Measurements from ENCODE around the gene SLC1A7.

Gene SLC1A7

DNA sequence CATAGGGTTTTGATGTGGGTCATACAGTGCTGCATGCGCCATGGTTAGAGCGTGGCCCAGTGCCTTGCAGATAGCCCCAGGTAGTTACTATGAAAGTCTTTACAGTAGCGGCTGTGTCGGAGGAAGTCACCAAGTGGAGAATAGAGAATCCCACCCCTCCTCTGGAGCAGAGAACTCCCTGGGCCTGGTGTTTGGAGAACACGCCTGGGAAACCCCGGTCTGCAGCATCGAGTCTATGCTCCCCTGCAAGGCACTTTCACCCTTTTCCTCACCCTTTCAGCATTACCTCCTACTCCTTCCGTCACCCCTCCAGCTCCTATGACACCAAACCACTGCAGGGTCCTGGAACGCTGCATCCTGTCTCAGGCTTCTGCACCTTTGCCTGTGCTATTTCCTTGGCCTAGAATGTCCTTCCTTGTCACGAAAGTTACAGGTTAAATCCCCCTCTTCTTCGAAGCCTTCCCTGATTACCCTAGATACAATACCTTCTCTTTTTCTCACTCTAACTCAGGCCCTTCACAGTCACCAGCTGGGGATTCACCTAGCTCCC, 2.7 kb upstream of the SLC1A7 start:
- CTCF ChIA-PET: no interaction called here
- DNase-seq (ENCODE audit: extremely low spot score): no peak
- POLR2A ChIA-PET: no interaction called here
- TF ChIP-seq, protein P1, sequence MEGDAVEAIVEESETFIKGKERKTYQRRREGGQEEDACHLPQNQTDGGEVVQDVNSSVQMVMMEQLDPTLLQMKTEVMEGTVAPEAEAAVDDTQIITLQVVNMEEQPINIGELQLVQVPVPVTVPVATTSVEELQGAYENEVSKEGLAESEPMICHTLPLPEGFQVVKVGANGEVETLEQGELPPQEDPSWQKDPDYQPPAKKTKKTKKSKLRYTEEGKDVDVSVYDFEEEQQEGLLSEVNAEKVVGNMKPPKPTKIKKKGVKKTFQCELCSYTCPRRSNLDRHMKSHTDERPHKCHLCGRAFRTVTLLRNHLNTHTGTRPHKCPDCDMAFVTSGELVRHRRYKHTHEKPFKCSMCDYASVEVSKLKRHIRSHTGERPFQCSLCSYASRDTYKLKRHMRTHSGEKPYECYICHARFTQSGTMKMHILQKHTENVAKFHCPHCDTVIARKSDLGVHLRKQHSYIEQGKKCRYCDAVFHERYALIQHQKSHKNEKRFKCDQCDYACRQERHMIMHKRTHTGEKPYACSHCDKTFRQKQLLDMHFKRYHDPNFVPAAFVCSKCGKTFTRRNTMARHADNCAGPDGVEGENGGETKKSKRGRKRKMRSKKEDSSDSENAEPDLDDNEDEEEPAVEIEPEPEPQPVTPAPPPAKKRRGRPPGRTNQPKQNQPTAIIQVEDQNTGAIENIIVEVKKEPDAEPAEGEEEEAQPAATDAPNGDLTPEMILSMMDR (IDR thresholded peaks at IDR 0.05; ENCODE audit: control extremely low read depth, extremely low read depth, low read depth, missing control alignments): no peak

DNA sequence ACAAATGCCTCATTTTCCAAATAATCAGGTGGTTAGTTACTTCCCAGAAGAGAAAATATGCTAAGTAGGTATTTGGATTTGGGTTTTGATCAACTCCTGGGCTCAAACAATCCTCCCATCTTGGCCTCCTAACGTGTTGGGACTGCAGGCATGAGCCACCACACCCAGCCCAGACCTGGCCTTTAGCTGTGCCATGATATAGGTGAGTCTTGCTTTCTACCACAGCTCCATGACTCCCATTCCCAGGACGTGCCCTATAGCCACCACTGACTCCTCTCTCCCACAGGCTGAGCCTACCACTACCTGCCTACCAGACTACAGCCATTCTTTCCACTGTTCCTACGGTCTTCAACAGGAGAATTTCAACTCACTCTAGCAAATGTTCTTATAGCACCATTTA, 1.8 kb upstream of the SLC1A7 start:
- CTCF ChIA-PET: interaction anchor here (1.5 kb wide), 1 partner anchor 26 kb away, joined by 3 read pairs; no protein-coding TSS in a partner anchor
- TF ChIP-seq, protein P1 (IDR thresholded peaks at IDR 0.05; ENCODE audit: control extremely low read depth, extremely low read depth, low read depth, missing control alignments): no peak
- DNase-seq (ENCODE audit: extremely low spot score): no peak
- POLR2A ChIA-PET: no interaction called here

DNA sequence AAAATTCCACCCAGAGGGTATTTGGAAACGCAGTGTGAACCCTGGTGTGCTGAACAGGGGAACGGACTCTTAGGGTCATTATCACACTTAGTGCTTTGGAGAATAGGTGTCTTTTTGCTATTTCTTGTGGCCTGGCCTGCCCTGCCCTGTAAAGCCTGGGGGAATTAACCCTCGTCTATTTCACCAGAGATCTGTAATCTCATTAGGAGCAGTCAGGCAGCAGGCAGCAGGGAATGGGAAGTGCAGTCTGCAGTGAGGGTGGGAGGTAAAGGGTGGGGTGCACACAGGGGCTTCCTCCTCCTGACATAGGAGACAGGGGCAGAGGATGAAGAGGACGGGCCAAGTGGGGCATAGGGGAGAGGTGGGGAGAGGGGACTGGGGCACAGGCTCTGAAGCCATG, 1.1 kb upstream of the SLC1A7 start:
- TF ChIP-seq, protein P1 (IDR thresholded peaks at IDR 0.05; ENCODE audit: control extremely low read depth, extremely low read depth, low read depth, missing control alignments): no peak
- CTCF ChIA-PET: interaction anchor here (1.2 to 1.5 kb wide), 2 partner anchors 11 to 26 kb away, joined by 3 read pairs; no protein-coding TSS in a partner anchor
- POLR2A ChIA-PET: no interaction called here
- DNase-seq (ENCODE audit: extremely low spot score): no peak

DNA sequence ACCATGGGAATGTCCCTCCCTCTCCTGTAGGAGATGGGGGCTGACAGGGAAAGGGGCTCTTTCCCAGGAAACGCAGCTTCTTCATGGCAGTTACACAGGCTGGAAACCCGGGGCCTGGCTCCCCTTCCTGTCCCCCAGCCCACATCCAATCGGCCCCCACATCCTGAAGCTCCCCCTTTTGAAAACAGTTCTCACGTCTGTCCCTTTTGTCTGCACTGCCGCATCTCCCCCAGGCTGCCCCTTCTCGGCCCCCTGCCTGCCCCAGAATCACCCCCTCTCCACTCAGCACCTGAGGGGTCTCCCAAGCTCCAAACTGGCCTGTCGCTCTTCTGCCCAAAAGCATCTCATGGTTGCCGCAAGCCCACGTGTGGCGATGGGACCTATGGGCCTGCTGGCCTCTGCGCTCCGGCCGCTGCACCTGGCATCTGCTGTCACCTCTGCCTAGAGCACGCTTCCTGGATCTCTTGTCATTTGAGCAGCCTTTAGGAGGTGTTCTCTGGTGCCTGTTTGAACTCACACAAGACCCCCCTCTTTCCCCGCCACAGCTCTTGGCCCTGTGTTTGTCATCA, 867 bp downstream of the SLC1A7 start:
- TF ChIP-seq, protein P1 (IDR thresholded peaks at IDR 0.05; ENCODE audit: control extremely low read depth, extremely low read depth, low read depth, missing control alignments): no peak
- POLR2A ChIA-PET: no interaction called here
- DNase-seq (ENCODE audit: extremely low spot score): no peak
- CTCF ChIA-PET: no interaction called here

DNA sequence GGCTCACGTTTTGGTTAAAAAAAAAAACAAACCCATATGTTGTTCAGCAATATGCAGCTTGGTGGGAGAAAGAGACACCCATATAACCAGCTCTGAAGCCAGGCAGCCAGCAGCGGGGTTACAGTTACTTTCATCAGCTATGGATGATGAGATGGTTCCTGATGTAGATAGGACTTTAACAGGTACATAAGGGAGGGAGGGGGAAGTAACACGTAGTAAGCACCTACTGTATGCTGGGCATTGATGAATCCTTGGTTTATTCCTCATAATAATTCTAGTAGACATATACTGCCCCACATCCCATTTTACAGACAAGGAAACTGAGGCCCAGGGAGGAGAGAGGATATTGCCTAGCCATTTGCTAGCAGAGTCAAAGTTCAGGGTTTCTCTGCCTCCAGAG, 2.0 kb downstream of the SLC1A7 start:
- ChIA-PET CTCF (no interaction called here), POLR2A (no interaction called here)
- DNase-seq (ENCODE audit: extremely low spot score): no peak
- TF ChIP-seq, protein P1 (IDR thresholded peaks at IDR 0.05; ENCODE audit: control extremely low read depth, extremely low read depth, low read depth, missing control alignments): no peak

DNA sequence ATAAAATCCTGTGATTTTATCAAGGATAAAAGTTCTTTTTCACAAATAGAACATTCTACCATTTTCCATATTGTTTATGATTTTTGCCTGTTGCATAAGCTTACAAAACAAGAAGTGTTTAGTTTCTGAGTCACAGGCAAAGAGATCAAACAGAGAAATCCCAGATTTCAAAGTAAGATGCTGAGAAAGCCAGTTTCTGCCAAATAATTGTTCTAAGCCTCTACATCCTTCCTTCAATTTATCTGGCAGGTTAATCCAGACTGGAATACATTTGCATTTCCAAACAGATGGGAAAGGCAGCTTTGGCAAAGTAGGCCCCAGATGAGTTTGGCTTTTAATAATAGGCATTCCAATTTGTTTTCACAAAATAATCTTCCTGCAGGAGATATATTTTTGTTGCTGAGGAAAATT, 2.5 kb downstream of the SLC1A7 start:
- no peak for DNase-seq (ENCODE audit: extremely low spot score)
- ChIA-PET CTCF (no interaction called here), POLR2A (no interaction called here)
- TF ChIP-seq, protein P1 (IDR thresholded peaks at IDR 0.05; ENCODE audit: control extremely low read depth, extremely low read depth, low read depth, missing control alignments): no peak
